GM19099 (cell line): ENCODE results near the gene PF4V1.

ENCODE experiments used
- POLR2A ChIP-seq: IDR thresholded peaks from 3 replicates; pipeline ENCODE4 v1.6.1; 2011; ENCODE audit warnings: low read depth; ENCODE audit not compliant: insufficient read length; ENCODE audit errors: extremely low read depth

The PF4V1 gene

DNA sequence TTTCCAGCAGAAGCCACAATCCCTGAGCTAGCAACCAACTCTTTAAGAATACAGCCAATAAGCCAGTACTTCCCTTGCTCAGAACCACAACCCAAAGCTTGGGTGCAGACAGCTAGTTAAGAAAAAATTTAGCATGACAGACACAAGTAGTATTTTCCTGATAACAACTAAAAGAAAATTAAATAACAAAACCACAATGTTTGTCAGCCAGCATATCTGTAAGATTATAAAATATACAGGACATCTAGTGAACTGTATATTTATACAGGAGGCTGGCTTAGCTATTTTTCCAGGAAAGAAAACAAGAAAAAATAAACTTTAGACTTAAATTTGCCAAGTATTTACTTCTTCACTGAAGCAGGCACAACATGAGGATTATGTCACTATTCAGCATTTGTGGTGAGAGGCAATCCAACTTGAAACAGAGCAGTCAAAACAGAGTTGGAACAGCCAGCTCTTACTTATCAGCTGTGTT is 6.6 kb downstream of the PF4V1 start:
- TF ChIP-seq POLR2A = no peak

DNA sequence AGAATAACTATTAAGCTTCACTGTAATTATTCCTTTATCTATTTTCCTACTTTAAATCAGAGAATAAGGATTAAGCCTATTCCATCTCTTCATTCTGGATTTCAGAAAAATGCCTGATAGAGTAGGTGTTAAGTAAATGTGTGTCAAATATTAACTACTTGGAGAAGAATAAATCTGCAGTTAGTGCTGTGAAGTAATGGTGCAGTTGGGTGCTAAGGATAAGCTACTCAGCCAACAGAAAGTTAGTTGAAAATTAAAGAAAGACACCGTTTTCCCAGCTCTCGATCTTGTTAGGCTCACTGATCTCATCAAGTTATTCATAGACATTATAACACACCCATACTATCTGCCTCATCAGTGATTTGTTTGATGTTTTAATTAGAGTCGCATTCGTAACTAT is 7.1 kb downstream of the PF4V1 start:
- no peak for TF ChIP-seq POLR2A

DNA sequence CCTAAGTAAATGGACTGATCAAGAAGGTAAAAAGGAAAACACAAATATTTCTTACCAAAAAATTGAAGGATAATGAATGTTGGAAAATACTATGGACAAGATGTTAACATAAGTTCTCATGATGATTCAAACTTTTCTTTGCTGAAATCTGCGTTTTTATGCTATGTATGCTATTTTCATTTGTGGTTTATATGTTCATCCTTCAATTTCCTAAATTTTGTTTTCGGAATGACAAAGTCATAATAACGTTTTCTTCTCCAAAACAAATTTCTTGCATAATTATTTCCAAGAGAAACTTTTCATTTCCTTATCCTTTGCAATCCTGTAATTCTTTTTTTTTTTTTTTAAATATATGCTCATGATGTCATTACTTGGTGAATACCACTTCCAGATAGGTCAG is 7.8 kb downstream of the PF4V1 start:
- no peak for TF ChIP-seq POLR2A

DNA sequence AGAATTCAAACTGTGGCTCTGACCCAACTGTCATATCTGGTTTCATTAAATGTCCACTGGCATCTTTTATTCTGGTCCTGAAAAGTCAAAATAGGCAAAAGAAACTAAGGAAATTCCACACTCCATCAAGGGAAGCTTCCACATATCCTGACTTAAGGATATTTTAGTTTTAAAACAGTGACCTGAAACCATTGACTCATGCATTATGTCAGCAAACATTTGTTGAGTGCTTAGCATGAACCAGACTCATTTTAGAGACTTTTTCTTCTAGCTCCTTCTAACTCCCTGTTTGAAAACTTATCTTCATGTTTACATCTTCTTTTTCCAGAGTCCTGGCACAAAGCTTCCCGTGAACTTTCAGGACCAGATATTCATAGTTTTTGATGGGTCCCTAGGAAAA is 9.2 kb downstream of the PF4V1 start:
- no peak for TF ChIP-seq POLR2A

DNA sequence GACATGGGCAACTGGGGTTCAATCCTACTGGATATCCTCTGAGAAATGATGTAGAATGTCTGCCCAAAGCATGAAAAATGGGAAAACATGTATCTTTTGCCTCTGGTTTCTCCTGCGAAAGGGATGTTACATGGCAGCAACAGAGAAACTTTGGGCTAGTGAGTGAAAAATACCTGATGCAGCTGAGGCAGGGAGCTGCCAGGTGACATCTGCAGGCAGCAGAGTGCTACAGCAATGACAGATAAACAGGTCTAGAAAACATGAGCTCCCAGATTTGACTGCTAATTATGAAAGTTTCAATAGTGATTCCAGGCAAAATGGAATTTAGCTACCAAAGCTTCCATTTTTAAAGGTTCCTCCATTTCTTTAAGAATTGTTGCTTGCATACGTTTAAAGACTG is 11.3 kb downstream of the PF4V1 start:
- no peak for TF ChIP-seq POLR2A

DNA sequence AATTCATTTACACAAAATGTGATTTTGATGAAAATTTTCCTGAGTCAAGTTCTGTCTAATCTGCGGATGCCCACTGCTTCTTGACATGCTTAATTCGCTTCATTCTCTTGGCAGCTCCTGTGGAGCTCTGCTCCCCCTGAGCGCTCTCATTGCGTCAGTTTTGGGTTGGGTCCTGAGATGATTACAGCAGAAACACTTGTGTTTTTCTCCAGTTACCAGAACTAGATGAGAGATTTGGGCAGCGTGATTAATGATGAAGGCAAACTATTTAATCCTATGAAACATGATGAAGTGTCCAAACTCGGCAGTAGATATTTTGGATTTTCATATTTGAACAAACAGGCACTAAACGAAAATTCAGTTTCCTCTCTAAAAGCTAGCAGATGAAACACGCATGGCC is 11.9 kb downstream of the PF4V1 start:
- TF ChIP-seq POLR2A = no peak

DNA sequence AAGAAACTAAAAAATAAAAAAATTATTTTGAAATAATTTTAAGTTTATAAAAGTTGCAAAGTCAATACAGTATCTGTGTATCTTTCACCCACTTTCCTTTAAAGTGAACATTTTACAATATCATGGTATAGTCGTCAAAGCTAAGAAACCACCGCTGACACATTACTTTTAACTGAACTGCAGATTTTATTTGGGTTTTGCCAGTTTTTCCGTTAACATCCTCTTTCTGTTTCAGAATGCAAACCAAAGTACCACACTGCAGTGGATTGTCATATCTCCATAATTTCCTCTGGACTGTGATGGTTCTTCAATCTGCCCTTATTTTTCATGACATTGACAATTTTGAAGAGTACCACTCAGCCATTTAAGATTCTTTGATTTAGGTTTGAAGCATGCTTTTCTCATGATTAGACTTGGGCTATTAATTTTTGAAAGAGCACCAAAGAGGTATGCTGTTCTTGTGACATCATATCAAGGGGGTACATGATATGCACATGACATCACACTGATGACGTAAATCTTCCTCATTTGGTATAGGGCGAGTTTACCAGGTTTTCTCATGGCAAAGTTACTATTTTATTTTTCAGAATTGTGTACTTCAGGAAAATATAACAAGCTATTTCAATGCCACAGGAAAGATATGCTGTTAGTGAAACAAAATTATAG is 12.5 kb downstream of the PF4V1 start:
- no peak for TF ChIP-seq POLR2A

DNA sequence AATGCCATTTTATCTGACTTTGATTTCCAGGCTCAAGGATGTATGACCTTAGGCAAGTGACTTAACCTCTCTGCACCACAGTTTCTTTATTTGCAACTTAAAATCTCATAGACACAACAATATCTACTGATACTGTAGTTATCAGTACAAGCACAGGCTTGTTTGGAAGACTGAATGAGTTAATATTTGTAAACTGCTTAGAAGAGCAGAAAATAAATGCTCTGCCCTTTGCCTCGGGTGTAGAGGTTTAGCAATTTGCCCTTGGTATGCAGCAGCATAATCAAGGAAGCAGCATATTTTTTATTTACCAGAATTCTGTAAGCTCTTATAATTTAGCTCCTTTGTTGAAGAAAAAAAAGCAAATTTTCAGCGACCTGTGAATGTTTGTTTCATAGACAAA is 13.2 kb downstream of the PF4V1 start:
- TF ChIP-seq POLR2A = no peak

DNA sequence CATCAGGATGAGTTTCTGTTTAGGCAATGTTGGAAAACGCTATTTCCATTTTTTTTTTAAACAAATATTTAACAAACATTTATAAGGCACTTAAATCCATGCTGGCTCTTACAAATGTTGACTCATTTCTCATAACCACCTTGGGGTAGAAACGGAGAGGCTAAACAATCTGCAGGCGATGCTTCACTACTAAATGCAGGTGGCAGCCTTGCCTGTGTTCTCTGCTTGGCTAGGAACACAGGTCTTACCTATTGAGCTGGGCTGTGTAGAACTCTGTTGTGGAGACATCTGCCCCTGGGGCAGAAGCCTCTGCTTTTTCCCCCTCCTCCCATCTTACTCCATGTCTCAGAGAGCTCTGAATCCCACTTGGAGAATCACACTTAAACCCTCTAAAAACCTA is 14.7 kb downstream of the PF4V1 start:
- no peak for TF ChIP-seq POLR2A

DNA sequence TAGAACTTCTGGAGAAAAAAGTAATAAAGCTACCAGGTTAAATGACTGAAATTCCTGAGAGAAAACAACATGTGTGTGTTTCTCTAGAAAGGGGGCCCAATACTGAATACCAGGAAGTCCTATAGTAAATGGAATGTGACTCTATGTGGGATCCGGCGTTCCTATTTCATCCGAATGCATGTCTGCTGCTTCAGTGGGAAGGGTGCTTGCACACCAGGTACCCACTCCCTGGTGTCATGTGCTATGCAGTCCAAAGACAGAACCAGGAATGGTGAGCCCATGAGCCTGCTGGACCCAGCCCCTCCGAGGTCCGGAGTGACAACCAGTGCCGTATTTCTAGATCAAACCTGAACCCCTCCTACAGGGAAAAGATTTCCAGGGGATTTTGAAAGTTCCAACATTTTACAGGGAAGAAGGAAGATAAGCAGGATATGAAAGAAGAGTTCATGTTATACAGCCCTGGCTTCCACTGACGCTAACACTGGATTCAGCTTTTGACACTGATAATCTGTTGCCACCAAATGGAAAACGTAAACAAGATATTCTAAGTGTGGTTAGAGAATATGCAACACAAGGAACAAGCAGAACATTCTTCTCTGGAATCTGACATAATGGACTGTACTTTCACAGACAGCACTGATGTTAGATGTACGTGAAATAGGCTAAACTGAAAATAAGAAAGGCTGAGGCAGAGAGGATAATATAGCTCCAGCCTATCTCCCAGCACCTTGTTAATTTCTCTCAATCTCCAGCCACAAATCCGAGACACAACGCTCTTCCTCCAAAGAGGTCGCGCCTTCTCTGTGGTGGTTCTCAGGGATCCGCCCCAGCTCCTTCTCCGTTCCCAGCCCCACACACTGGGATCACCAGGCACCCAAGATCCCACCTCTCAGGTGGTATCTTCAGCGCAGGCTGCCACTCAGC is 15.4 kb downstream of the PF4V1 start:
- no peak for TF ChIP-seq POLR2A

DNA sequence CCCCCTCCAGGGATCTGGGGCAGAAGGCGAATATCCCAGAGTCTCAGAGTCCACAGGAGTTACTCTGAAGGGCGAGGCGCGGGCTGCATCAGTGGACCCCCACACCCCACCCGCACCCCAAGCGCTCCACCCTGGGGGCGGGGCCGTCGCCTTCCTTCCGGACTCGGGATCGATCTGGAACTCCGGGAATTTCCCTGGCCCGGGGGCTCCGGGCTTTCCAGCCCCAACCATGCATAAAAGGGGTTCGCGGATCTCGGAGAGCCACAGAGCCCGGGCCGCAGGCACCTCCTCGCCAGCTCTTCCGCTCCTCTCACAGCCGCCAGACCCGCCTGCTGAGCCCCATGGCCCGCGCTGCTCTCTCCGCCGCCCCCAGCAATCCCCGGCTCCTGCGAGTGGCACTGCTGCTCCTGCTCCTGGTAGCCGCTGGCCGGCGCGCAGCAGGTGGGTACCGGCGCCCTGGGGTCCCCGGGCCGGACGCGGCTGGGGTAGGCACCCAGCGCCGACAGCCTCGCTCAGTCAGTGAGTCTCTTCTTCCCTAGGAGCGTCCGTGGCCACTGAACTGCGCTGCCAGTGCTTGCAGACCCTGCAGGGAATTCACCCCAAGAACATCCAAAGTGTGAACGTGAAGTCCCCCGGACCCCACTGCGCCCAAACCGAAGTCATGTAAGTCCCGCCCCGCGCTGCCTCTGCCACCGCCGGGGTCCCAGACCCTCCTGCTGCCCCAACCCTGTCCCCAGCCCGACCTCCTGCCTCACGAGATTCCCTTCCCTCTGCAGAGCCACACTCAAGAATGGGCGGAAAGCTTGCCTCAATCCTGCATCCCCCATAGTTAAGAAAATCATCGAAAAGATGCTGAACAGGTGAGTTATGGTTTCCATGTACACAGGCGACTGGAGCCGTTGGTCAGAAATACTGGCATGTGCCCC is 16.3 kb downstream of the PF4V1 start, which contains the start of gene CXCL1:
CXCL1 (plus strand) TSS at position 264 of the 926 bp plus-strand sequence; CDS start at position 342, 78 bp downstream.
- no peak for TF ChIP-seq POLR2A

DNA sequence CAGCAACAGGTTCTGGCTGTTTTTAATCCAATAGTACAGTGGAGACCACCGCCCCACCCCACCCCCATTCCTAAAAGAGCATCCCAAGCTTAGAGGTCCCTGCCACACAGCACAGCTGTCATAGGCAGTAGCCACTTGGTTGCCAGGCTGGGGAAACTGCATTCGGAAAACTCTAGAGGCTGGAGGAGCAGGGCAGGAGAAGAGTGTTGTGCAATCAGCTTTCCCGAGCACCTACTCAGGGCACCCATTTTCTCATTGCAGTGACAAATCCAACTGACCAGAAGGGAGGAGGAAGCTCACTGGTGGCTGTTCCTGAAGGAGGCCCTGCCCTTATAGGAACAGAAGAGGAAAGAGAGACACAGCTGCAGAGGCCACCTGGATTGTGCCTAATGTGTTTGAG is 17.2 kb downstream of the PF4V1 start:
- TF ChIP-seq POLR2A = no peak

DNA sequence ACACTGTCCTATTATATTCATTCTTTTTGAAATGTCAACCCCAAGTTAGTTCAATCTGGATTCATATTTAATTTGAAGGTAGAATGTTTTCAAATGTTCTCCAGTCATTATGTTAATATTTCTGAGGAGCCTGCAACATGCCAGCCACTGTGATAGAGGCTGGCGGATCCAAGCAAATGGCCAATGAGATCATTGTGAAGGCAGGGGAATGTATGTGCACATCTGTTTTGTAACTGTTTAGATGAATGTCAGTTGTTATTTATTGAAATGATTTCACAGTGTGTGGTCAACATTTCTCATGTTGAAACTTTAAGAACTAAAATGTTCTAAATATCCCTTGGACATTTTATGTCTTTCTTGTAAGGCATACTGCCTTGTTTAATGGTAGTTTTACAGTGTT is 17.7 kb downstream of the PF4V1 start:
- TF ChIP-seq POLR2A = no peak

DNA sequence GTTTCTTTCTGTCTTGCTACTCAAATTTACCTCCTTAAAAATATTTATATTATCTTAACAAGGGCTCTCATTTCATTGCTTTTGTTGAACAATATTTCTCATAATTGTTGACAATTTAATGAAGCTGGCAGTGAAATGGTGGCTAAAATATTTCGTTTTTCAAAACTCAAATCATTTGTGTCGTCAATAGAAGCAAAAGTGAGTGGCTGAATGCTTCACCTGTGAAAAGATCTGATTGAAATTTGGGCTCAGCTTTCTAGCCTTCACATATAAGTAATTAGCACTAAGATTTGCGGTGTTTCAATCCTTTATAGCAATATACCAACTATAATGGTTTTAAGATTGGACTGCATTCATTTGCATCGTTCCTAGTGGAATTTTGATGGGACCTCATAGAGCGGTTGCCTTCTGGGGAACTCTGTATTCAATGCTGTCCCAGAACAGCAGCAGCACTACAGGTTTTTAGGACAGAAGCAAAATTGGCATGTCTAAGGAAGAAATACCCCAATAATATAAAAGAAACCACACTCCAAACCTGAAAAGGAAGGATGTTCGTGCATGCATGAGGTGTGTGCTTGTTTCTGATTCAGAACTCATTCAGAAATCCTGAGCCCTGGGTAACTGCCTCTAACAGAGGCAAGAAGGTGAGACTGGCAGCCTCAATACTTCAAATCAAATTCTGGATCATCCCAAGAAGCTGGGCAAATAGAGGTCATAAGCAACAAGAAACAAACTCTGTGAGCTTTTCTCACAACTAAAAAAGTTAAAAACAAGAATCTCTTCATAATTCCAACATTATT is 18.6 kb downstream of the PF4V1 start:
- no peak for TF ChIP-seq POLR2A

DNA sequence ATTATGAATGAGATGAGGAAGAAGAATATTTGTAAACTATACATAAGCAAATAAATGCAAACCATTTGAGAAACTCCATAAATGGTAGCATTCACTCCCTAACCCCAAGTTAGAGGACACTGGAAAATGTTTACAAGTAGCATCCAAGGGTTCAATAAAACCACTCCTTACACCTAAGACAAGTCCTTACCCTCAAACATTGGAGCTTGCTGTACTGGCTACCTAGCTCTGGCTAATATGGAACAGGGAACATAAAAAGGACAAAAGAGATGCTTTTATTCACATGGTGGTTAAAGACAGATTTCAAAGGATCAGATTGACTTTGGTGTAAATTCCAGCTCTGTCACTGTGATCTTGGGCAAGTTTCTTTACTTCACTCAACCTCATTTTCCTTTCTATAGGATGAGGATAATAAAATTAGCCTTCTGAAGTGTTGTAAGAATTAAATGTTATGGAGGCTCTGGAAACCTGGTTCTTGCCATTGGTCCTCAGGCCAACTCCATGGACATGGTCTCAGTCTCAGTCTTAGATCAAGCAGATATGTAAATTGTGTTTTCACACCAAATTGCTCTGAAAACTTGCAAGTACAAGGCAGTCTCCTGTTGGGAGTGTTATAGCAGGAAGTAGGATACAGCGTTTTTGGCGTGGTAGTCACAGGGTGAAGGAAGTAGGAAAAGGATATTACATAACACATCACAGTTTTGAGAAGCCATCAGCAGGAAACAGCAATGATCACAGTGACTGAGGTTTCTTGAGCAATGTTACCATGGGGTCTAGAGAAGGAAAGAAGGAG is 19.4 kb downstream of the PF4V1 start:
- TF ChIP-seq POLR2A = no peak
